ENCODE measurements around the gene CRPPA.

- TF ChIP-seq EZH2 (IDR thresholded peaks at IDR 0.05; ENCODE audit: insufficient read depth, poor library complexity, severe bottlenecking) (no peak), EZH2phosphoT487 (IDR thresholded peaks at IDR 0.05; ENCODE audit: insufficient read depth, low read depth) (no peak)
These were observed 8.8 kb downstream of the CRPPA start for GRCh38 chr7:16412274-16413254.
